Right renal cortex interstitium (tissue), 3 donors: ENCODE data around the gene SP140. TPM values are rescaled to one million over a fixed set of nuclear protein-coding genes. Genes with fewer than 3 reads are reported as not detected.

ENCODE experiments used
- DNase-seq, 3 donors: peaks; one replicate each; pipeline ENCODE4 v3.0.0-alpha.2; 2013; ENCODE audit warnings: low read depth in 3 of 3, low spot score in 2 of 3
- polyA plus RNA-seq, 3 donors: library from polyadenylated mRNA; unstranded; fragments of 120-200 nt; gene quantifications; one replicate each; pipeline ENCODE4 v1.2.1, GENCODE V29; 2013; ENCODE audit not compliant: insufficient read length in 3 of 3

Gene SP140
- polyA plus RNA-seq, 3 donors, result 0.68 to 0.97 (median 0.74) TPM

DNA sequence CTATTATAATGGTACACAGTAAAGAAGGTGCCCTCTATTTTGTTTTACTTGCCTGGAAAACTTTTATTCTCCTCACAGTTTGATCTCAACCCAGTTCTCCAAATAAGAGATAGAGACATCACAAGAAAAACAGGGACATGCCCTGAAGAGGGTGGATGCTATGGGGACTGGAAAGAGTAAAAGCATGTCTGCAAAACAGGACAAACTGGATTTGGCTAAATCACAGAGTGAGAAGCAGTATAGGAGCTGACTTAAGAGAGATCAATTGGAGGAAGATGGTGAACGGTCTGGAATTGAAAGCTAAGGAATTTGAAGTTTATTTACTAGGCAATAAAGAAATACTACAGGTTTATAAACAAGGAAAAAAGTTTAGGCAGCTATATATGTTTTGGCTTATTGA lies 134.5 kb downstream of the SP140 start:
- DNase-seq, result no peak

DNA sequence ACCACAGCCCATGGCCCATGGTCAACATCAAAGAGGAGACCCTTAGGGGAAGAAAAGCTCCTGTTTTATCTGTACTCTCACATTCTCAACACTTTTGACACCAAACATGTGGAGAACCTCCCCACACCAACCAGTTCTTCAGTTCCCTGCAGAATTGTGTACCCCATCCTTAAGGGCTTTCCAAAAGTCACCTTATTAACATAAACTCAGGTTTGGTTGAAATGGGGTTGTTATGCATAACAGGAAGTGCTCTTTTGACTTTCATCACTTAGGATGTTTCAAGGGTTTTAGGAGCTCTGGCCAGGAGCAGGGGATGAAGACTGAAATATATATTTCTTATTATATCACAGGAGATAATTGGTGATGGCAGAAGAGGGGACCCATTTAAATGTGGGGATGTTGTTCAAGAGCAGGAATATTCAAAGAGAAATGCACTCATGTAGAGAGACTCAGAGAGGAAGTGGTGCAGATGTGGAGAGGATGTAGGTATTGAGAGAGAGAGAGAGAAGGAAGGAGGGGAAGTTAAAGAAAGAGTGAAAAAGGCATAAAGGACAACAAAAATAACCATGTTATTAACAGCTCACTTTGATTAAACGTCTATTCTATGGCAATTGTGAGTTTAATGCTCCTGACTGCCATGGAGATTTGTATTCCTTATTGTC lies 136.6 kb downstream of the SP140 start:
- no peak for DNase-seq

Other genes starting within 250 kb of the SP140 start
- gene SLC16A14, start 156.8 kb upstream of the SP140 start, polyA plus RNA-seq, result 1 to 10 TPM; 5.0 to 8.2 (median 7.6) TPM
- 10 to 100 TPM; 17.4 to 26.7 (median 18.5) TPM for gene SP110, start 5.8 kb upstream of the SP140 start, polyA plus RNA-seq
- 10 to 100 TPM in 1 of 3 donors, 1 to 10 TPM in 2; 8.1 to 10.4 (median 8.5) TPM for gene SP140L, start 101.5 kb downstream of the SP140 start, polyA plus RNA-seq
- gene SP100, start 190.5 kb downstream of the SP140 start, polyA plus RNA-seq, result 10 to 100 TPM; 26.1 to 31.4 (median 26.7) TPM